ENCODE results near the gene BGLAP.

- TF ChIP-seq CTCF (IDR thresholded peaks at IDR 0.05; ENCODE audit: borderline replicate concordance, extremely low read depth, low read length, poor library complexity, severe bottlenecking) (no peak), EZH2 (IDR thresholded peaks at IDR 0.05; ENCODE audit: borderline replicate concordance, low read depth, low read length, severe bottlenecking) (no peak)
These were observed 28.4 kb upstream of the BGLAP start for GRCh38 chr1:156213644-156213966.

Measured in DND-41 (cell line).